NCI-H345 treated with DMSO at 0.1 percent for 48 hours (cell line): Measurements from ENCODE around the gene COL9A2.
A peak's percentile ranks its signal among the peaks of the same experiment; 100 is the strongest.
"Not testable (repeated sequence)": the region's sequence is repeated elsewhere in the genome, so short reads cannot be mapped to it uniquely, and the experiment has no call there.

ENCODE experiments used
- DNase-seq: peaks from one replicate; lab custom pipeline; 2025; ENCODE audit not compliant: unreplicated experiment; lab: John Stamatoyannopoulos, UW

COL9A2 gene

DNA sequence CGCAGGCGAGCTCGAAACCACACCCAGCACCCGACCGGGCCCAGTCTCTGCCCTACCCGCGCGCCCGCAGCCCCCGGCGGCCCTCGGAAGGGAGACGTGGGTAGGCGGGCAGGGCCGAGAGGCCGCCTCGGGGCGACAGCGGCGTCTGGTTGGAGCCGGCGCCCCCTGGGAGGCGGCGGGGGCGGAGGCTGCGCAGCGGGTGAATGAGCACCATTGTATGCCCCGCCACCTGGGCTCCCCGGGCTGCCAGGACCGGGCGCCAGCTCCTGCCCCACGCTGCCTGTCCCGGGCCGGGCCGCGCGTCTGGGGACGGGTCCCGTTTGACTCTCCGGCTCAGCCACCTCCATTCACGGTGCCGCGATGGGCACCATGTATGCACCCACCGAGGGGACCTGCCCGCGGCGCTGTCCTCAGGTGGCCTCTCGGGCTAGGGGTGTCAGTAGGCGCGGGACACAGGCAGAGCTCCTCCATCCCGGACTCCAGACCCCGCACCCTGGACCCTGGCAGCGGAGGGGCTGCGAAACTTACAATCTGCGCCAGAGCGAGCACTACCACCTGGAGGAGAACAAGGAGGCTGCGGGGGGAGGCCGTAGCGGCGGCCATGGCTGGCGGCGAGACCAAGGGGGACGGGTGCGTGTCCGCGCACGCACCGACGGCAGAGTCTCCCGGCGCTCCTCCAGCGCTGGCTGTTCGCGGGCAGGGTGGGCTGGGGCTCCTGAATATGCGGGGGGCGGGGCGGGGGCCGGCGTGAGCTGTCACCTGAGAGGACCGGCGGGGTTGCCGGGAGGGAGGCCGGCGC lies at the start of gene COL9A2:
TSS of gene COL9A2 (minus strand) at position 692 of the 799 bp plus-strand sequence. CDS start at position 603, 89 bp downstream.
- DNase-seq = peak; percentile 36

DNA sequence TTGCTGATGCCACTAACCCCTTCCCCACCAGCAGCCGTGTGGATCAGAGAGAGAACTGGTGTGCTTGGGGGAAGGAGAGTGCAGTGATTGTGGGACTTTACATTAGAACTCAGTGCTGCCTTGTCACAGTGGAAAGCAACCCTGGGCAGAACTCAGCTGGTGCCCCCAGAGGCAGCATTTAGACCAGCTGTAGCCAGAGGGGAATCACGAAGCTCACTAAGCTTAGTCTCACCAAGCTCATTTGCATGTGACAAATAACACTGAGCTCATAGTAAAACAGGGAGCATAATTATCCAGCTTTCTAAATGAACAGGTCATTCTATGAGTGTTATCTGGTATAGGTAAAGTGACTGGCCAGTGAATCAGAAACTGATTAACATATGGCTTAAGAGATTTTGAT lies 46.6 kb upstream of the COL9A2 start:
- DNase-seq = no peak

DNA sequence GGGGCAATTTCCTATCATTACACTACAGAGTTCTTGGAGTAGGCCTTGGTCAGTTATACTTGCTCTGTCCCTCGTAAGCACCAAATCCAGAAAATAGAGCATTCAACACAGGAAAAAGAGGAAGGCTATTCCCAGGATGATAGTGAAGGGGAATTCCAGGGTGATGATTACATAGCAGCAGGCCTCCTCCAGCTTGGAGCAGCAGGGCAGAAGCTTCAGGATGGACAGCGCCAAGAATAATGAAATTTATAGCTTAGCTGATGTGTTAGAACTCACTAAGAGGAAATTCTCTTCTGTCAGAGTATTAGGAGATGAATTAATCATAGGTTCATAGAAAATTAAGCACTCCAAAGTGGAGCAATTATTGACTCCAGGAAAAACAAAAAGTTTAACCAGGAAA lies 45.6 kb upstream of the COL9A2 start:
- no peak for DNase-seq

DNA sequence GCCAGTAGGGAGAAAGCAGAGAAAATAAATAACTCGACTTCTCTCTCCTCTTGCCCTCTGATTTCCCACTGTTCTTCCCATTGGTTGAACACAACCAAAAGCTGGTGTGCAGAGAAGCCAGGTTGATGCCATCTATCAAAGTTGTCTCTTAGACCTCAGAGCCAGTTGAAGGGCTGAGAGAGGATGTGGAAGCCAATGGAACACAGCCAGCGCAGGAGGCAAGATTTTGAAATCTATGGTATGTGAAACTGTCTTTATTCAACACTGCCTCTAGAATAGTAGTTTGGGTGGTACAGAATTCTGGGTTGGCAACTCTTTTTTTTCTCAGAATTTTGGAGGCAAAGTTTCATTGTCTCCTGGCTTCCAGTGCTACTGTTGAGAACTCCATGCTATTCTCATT lies 45.1 kb upstream of the COL9A2 start:
- no peak for DNase-seq

DNA sequence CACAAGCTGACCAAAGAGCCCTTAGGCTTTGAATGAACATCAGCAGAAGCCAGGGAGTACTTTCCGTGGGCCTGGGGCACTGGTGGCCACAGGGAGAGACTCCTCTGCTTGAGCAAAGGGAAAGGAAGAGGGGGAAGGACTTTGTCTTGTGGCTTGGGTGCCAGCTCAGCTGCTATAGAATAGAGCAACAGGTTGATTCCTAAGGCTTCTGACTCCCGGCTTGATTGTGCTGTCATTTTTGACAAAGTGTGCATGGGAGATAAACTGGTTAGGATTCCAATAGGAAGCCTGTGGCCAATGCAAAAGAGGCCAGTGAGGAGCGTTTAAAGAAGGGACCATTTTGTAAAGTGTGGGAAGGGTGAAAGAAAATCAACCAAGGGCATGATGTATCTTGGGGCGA lies 44.6 kb upstream of the COL9A2 start:
- DNase-seq = no peak

DNA sequence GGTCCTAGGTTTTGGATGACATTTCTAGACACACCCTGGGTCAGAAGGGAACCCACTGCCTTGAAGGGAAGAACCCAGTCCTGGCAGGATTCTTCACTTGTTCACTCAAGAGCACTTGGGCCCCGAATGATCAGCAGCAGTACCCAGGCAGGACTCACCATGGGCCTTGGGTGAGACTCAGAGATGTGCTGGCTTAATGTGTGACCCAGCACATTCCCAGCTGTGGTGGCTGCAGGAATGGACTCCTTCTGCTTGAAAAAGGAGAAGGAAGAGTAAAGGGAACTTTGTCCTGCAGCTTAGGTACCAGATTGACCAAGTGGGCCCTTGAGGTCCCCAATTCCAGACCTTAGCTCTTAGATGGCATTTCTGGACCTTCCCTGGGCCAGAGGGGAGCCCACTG lies 44.1 kb upstream of the COL9A2 start:
- no peak for DNase-seq

DNA sequence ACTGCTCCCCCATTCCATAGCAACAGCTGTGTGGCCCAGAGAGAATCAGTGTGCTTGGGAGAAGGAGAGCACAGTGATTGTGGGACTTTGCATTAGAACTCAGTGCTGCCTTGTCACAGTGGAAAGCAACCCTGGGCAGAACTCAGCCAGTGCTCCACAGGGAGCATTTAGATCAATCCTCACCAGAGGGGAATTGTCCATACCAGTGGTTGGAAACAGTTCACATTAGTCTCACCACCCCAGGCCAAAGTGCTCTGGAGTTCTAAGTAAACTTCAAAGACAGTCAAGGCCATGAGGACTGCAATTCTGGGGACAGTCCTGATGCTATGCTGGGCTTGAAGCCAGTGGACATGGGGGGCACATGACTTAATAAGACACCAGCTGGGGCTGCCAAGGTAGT lies 43.5 kb upstream of the COL9A2 start:
- no peak for DNase-seq

DNA sequence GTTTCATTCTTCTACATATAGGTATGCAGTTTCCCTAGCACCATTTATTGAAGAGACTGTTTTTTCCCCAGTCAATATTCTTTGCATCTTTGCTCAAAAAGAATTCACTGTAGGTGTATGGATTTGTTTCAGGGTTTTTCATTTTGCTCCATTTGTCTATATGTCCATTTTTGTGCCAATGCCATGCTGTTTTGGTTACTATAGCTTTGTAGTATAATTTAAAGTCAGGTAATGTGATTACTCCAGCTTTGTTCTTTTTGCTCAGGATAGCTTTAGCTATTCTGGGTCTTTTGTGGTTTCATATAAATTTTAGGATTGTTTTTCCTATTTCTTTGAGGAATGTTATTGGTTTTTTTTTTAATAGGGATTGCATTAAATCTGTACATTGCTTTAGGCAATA lies 40.5 kb upstream of the COL9A2 start:
- DNase-seq = no peak

DNA sequence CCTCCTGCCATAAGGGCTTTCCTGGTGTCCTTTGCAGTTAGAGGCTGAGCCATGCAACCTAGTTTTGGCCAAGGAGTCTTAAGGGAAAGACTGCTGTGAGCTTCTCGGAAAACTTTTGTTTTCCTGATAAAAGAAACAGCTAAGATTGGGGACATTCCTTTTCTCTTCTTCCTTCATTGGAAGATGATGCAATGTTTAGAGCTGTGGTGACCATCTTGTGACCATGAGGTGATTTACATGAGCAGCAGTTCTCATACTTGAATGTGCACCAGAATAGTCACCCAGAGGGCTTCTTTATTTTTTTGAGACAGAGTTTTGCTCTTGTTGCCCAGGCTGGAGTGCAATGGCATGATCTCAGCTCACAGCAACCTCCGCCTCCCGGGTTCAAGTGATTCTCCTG lies 36.0 kb upstream of the COL9A2 start:
- no peak for DNase-seq

DNA sequence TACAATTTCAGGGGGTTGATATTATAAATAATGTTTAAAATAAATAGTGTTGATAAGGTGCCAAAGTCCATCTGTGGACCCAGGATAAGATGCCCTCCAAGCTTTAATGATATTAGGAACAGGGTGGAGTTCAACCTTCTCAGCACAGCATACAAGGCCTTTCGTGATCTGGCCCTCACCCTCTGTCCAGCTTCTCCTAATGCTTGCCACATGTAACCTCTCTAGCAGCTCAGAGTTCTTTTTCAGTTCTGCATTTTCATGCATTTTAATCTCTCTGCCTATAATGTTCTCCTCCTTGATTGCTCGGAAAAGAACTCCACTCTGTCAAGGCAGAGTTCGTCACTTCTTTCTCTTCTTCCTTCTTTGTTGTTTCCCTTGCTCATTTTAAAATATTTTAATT lies 35.0 kb upstream of the COL9A2 start:
- no peak for DNase-seq

DNA sequence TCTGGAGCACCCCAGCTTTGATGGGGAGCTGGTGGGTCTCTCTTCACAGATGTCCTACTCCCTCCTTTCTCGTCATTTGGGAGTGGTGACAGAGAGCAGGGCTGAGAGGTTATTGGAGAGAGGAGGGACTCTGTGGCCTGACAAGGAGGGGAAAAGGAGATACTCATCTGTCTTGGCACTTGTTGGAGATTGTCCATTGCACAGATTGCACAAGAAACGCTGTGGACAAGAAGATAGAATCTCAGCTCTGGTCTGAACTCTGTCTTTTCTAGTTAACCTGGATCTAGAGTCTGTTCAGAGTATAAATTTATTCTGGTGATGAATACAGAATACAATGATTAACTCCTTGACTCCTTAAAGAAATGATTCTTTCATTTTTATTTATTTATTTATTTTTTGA lies 34.0 kb upstream of the COL9A2 start:
- no peak for DNase-seq

DNA sequence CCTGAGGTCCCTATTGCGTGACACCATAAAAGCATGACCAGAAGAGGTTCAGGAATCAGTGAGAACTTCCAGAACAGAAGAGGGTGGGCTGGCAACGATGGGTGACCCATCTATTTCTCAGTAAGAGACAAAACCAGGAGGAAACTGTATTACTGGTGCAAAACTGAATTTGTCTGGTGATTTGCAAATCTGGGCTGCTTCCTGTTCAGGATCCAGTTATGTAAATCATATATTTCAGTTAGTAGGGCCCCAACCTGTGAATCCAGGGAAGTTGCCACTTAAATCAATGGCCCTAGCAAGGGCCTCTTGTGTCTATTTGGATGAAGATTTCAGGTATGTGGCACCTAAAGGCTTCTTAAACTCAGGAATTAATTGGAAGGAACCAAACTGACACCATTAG lies 33.3 kb upstream of the COL9A2 start:
- no peak for DNase-seq

DNA sequence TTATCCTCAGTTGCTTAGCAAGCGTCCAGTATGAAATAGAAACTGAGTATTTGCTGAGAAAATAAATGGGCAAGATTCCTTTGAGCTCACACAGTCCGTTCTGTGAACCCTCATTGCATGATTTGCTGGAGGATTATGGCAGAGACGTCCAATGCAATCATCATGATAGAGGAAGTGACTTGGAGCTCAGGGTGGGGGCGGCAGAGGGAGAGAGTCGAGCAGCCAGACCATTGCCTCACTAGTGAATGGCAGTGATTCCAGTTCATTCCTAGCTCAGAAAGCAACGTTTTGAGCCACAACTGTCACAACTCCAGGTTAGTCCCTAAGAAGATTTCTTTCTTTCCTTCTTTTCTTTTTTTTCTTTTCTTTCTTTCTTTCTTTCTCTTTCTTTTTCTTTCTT lies 27.5 kb upstream of the COL9A2 start:
- no peak for DNase-seq

DNA sequence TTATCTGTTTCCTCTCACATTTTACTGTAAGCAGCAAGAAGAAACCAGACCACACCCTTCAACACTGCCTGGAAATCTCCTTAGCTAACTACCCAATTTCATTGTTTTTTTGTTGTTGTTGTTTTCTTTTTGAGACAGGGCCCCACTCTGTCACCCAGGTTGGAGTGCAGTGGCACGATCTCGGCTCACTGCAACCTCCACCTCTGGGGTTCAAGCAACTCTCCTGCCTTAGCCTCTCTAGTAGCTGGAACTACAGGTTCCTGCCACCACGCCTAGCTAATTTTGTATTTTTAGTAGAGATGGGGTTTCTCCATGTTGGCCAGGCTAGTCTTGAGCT lies 25.3 kb upstream of the COL9A2 start:
- not testable (repeated sequence) for DNase-seq

DNA sequence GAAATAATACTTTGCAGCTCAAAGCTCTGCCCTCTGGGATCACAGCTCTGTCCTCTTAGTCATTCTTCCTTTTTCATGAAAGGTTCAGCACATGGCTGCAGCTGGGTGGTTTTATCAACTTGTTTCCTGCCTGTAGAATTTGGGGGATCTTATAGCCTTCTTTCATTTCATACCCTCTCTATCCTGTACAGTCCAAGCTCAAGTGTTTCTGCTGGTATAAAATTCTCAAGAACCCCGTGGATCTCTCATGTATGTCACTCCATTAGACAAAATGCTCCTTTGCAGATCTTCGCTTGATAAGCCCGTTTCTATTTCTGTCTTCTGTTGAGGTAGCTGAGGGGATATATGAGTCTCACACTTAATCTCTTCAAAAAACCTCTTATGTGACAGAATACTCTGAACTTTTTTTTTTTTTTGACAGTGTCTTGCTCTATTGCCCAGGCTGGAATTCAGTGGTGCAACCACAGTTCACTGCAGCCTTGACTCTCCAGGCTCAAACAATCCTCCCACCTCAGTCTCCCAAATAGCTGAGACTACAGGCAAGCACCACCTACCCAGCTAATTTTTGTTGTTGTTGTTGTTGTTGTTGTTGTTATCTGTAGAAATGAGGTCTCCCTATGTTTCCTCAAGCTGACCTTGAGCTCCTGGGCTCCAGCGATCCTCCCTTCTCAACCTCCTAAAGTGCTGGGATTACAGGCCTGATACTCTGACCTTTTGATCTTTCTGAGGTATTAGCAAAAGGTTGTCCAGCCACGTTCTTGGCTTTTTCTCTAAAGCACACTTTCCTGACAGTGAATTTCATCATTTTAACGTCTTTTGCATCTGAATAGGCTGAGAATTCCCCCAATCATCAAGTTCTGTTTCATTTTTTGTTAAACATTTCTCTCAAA lies 24.6 kb upstream of the COL9A2 start:
- no peak for DNase-seq

DNA sequence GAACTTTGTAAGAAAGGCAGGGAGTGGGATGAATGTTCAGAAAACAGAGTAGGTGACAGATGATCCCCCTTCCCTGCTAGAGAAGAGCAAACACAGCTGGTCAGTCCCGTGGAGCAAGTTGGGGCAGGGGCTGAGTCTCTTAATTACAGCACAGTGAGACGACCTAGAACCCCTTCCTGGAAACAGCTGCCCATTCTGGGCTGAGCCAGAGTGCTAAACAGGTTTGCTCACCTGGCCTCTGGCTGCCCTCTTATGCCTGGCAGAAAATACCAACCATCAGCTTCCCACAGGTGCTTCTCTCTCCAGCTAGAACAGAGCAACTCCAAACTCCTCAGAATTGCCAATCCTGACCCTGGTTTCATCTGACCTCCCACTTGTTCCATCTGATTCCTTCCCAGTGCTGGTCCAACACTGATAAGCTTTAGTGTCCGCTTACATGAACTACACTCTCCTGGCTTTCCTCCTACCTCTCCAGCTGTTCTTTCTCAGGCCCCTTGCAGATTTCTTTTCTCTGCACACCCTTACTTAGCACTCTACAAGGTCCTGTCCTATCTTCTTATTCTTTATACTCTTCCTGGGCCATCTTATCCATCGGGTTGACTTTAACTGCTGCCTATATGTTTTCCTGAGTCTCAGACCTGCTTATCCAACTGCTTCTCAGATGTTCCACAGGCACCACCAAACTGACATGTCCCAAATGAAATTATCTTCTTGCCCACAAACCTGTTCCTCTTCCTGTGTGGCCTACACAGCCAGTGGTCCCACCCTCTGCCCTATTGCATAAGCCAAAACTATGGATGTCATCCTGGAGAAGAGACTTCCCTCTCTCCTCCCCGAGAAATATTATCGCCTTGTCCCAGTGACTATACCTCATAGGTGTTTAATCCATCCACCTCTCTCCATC lies 22.6 kb upstream of the COL9A2 start:
- DNase-seq = no peak

DNA sequence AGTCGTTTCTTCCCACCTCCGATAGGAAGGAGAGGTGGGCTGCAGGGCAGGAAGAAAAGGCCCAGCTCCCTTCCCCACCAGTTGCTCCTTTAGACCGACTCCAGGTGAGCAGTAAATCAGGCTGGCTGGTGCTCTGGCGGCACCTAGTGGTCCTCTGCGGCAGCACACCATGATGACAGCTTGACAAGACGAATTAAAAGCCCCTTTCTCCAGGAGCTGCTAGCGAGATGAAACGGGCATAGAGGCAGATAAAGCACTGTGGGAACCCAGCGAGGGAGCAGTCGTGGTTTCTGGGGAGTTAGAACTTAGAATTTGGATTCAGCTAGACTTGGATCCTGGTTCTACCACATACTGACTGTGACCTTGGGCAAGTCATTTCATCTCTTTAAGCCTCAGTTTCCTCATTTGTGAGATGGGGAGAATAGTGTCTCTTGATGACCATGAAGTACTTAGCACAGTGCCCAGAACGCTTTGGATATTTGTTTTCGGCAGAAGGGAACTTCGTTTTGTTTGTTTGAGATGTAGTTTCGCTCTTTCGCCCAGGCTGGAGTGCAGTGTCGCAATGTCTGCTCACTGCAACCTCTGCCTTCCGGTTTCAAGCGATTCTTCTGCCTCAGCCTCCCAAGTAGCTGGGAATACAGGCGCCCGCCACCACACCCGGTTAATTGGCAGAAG lies 21.8 kb upstream of the COL9A2 start:
- DNase-seq = peak; percentile 70

DNA sequence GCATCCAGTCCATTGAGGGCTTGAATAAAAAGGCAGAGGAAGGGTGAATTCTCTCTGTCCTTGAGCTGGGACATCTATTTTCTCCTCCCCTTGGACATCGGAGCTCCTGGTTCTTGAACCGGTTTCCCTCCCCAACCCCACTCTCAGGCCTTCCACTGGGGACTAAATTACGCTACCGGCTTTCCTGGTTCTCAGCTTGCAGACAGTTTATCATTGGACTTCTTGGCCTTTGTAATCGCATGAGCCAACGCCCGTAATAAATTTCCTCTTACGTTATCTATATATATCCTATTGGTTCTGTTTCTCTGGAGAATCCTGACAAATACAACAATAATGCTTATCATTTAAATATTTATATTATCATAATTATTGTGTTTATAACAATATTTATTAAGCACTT lies 20.4 kb upstream of the COL9A2 start:
- DNase-seq = no peak

DNA sequence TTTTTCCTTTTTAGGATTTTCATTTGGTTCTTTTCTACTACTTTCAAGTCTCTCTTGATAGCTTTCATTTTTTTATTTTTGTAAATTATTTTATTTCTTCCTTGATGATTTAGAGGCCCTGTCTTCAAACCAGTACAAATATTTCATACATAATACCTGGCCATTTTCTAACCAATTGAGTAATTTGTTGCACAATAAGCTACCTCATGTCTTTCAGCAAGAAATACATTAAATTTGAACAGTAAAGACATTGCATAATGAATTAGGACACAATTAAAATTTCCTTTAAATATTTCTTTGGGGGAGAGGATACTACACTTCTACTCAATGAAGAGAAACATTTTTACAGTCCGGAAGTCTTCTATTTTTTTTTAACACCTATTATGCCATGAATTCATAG lies 15.6 kb upstream of the COL9A2 start:
- DNase-seq = no peak

DNA sequence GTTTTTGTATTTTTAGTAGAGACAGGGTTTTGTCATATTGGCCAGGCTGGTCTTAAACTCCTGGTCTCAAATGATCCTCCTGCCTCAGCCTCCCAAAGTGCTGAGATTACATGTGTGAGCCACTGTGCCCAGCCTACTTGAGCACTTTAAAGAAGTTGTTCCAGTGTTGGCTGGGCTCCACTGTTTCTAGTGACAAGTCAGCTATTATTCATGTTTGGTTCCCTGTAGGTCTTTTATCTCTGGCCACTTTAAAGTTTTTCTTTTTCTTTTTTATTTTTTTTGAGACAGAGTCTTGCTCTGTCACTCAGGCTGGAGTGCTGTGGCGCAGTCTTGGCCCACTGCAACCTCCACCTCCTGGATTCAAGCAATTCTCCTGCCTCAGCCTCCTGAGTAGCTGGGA lies 14.3 kb upstream of the COL9A2 start:
- not testable (repeated sequence) for DNase-seq
